Natural killer cell (primary cell): ENCODE measurements around the gene PLEKHA8. TPM values are rescaled to one million over a fixed set of nuclear protein-coding genes. Genes with fewer than 3 reads are reported as not detected.

Source experiments
- ATAC-seq, 3 donors: fragments of 150-1000 bp in 2 of 3; fragments of 200-7000 bp in 1 of 3; cut with Tn5 transposase; 1 replicate in 1 of 3; 2 replicates in 2 of 3; pipeline ENCODE4 v1.10.0; 2021; ENCODE audit warnings: mild to moderate bottlenecking in 2 of 3, moderate library complexity in 2 of 3
- DNase-seq, 2 donors: peaks; one replicate each; pipeline versions ENCODE4 v3.0.0 to v3.0.0-alpha.2; 2013 to 2021; ENCODE audit warnings: mixed read lengths in 1 of 2
- H3K27ac ChIP-seq: one replicate; pipeline ENCODE4 v1.5.1; 2013; ENCODE audit warnings: mild to moderate bottlenecking, low read length
- H3K27me3 ChIP-seq: one replicate; pipeline ENCODE4 v1.6.1; 2013; ENCODE audit warnings: low read length; ENCODE audit not compliant: control insufficient read depth, insufficient read depth
- H3K36me3 ChIP-seq: one replicate; pipeline ENCODE4 v1.6.1; 2013; ENCODE audit warnings: low read length; ENCODE audit not compliant: control insufficient read depth, insufficient read depth
- H3K4me1 ChIP-seq: one replicate; pipeline ENCODE4 v1.6.1; 2013; ENCODE audit warnings: low read length; ENCODE audit not compliant: control insufficient read depth, insufficient read depth
- H3K4me3 ChIP-seq: one replicate; pipeline ENCODE4 v1.5.1; 2013; ENCODE audit warnings: low read length
- H3K9me3 ChIP-seq: one replicate; pipeline ENCODE4 v1.6.1; 2013; ENCODE audit warnings: low read length; ENCODE audit not compliant: control insufficient read depth, insufficient read depth
- H3K27ac Mint-ChIP-seq, 2 donors: one replicate each; pipeline ENCODE4 v1.8.0; 2022; ENCODE audit warnings: mild to moderate bottlenecking in 2 of 2, mixed read lengths in 2 of 2, moderate library complexity in 1 of 2
- H3K27me3 Mint-ChIP-seq, 2 donors: one replicate each; pipeline ENCODE4 v1.8.0; 2022; ENCODE audit warnings: low read depth in 2 of 2, mixed read lengths in 2 of 2
- H3K36me3 Mint-ChIP-seq: one replicate; pipeline ENCODE4 v1.8.0; 2022; ENCODE audit warnings: mixed read lengths
- H3K4me1 Mint-ChIP-seq, 2 donors: one replicate each; pipeline ENCODE4 v1.8.0; 2022; ENCODE audit warnings: mixed read lengths in 2 of 2
- H3K4me3 Mint-ChIP-seq: one replicate; pipeline ENCODE4 v1.8.0; 2022; ENCODE audit warnings: mild to moderate bottlenecking, moderate library complexity, mixed read lengths
- H3K9me3 Mint-ChIP-seq, 2 donors: one replicate each; pipeline ENCODE4 v1.8.0; 2022; ENCODE audit warnings: mixed read lengths in 2 of 2
- CTCF ChIP-seq: fragments of 200-600 bp; IDR thresholded peaks from one replicate; pipeline ENCODE4 v1.8.0; 2022; ENCODE audit warnings: antibody characterized with exemption
- WGBS: methylation state at CpG from one replicate; pipeline ENCODE4 v1.1.7; 2013; ENCODE audit warnings: missing lambda C conversion rate; ENCODE audit not compliant: insufficient coverage; 5-methylcytosine and 5-hydroxymethylcytosine counted together
- intact Hi-C: fragments of 100-400 bp; cut with micrococcal nuclease; formaldehyde crosslinking; loops from one replicate; pipeline ENCODE4 v1.14.2; 2022
- total RNA-seq, 4 donors: library from RNA; stranded (reverse); fragments of 120-200 nt in 1 of 4; gene quantifications; one replicate each; pipeline versions ENCODE4 v1.2.3 to v1.2.4, GENCODE V29; 2013 to 2022

PLEKHA8 gene
- total RNA-seq, 3 donors from 2014 or later (not counting 1 experiment from before 2014, with no cell fraction given) = 8.7 to 12.8 (median 11.8) TPM

DNA sequence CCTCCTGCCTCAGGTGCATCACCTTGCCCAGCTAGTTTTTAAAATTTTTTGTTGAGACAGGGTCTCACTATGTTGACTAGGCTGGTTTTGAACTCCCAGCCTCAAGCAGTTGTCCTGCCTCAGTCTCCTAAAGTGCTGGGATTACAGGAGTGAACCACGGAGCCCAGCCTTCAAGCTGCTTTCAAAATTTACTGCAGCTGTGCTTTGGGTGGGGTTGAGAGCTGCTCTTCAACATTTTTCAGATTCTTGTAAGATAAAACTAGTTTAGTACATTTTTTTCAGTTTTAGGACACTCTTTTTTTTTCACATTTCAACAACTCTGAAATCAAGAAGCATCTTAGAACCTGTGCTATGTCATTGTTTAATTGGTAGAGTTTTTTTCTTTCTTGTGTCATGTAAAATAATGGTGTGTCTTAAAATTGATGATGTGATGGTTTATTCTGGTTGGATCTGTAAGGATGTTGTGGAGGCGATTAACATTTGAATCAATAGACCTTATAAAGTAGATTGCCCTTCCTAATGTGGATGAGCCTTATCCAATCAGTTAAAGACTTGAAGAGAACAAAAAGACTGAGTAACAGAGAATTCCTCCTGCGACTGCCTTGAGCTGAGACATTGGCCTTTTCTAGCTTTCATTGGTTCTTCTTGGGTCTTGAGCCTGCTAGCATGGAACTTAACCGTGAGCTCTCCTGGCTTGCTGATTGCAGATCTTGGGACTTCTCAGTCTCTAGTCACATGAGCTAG, 13.5 kb downstream of the PLEKHA8 start:
- H3K9me3 Mint-ChIP-seq = no peaks in the 10 kb centered on the region
- 95% methylated on average over 4 of the region's 4 CpGs for WGBS
- Histone ChIP-seq H3K9me3 (no peaks in the 10 kb centered on the region), H3K27ac (no peak overlapping the region), H3K36me3 (peaks cover 2% of the 10 kb centered on the region), H3K4me3 (no peak overlapping the region), H3K4me1 (no peaks in the 10 kb centered on the region), H3K27me3 (no peaks in the 10 kb centered on the region)
- intact Hi-C loops = no loop called here
- DNase-seq = no peak
- peaks cover 9% of the 10 kb centered on the region for H3K36me3 Mint-ChIP-seq
- H3K4me3 Mint-ChIP-seq = no peak overlapping the region
- H3K4me1 Mint-ChIP-seq = peaks cover 7 to 17% of the 10 kb centered on the region in 2 donors
- no peak for ATAC-seq
- no peaks in the 10 kb centered on the region for H3K27me3 Mint-ChIP-seq
- no peak overlapping the region for H3K27ac Mint-ChIP-seq
- TF ChIP-seq CTCF = no peak

DNA sequence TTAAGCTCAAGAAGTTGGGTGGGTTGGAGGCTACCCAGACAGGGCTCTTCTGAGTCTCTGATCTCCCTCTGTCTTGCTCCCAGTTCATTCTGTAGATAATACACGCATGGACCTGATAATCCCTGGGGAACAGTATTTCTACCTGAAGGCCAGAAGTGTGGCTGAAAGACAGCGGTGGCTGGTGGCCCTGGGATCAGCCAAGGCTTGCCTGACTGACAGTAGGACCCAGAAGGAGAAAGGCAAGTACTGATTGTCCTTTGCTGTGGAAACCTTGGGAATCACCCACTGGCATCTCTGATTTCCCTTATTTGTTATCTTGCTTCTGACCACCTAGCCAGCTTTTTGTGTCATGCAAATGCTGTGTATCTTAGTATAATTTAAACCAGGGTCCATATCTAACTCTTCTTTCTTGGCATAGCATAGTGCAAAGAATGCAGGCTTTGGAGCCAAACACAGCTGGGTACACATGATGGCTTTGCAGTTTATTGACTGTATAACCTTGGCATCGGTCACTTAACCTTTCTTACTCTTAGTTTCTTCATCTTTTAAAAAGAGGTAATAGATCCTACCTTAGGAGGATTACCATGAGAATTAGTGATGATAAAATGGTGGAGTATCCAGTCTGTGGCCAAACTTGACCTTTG, 18.0 kb downstream of the PLEKHA8 start:
- DNase-seq (no peak), ATAC-seq (no peak)
- H3K4me3 ChIP-seq = no peak overlapping the region
- H3K4me1 ChIP-seq = no peaks in the 10 kb centered on the region
- no peak for TF ChIP-seq CTCF
- H3K9me3 ChIP-seq = no peaks in the 10 kb centered on the region
- Mint-ChIP-seq H3K36me3 (peaks cover 17% of the 10 kb centered on the region), H3K4me3 (no peak overlapping the region), H3K4me1 (peaks cover 7% of the 10 kb centered on the region in 2 donors), H3K27me3 (no peaks in the 10 kb centered on the region), H3K9me3 (no peaks in the 10 kb centered on the region), H3K27ac (no peak overlapping the region)
- H3K36me3 ChIP-seq = peaks cover 10% of the 10 kb centered on the region
- intact Hi-C loops = no loop called here
- no peak overlapping the region for H3K27ac ChIP-seq
- 95% methylated on average over 2 of the region's 3 CpGs for WGBS
- H3K27me3 ChIP-seq = no peaks in the 10 kb centered on the region

GRCh38 chr7:30047124-30047523, 18.9 kb downstream of the PLEKHA8 start:
- no peak for DNase-seq
- intact Hi-C loops = no loop called here
- Histone ChIP-seq H3K36me3 (peaks cover 12% of the 10 kb centered on the region), H3K27ac (no peak overlapping the region), H3K4me3 (no peak overlapping the region), H3K27me3 (no peaks in the 10 kb centered on the region), H3K9me3 (no peaks in the 10 kb centered on the region), H3K4me1 (no peaks in the 10 kb centered on the region)
- Mint-ChIP-seq H3K27ac (no peak overlapping the region), H3K4me3 (no peak overlapping the region), H3K36me3 (peaks cover 17% of the 10 kb centered on the region), H3K27me3 (no peaks in the 10 kb centered on the region), H3K9me3 (no peaks in the 10 kb centered on the region), H3K4me1 (peaks cover 3% of the 10 kb centered on the region in 2 donors)
- 95% methylated on average over 2 of the region's 2 CpGs for WGBS
- ATAC-seq = no peak
- TF ChIP-seq CTCF = no peak
